Tibial artery (tissue), 4 donors: Measurements from ENCODE around the gene POU2F2.
A peak's percentile ranks its signal among the peaks of the same experiment; 100 is the strongest.

Experiments
- DNase-seq, 2 donors: peaks; one replicate each; pipeline ENCODE4 v3.0.0-alpha.2; 2019
- H3K27ac ChIP-seq, 2 donors: fragments of 200-600 bp; sonication (generic) in 1 of 2; 1 replicate in 1 of 2; 2 replicates in 1 of 2; pipeline ENCODE4 v1.5.1; 2018 to 2019; ENCODE audit warnings: mild to moderate bottlenecking in 1 of 2
- H3K27me3 ChIP-seq, 2 donors: fragments of 200-600 bp; sonication (generic) in 1 of 2; one replicate each; pipeline versions ENCODE4 v1.5.1 to v1.6.0; 2016 to 2019
- H3K36me3 ChIP-seq, 3 donors: fragments of 200-600 bp; sonication (generic) in 2 of 3; one replicate each; pipeline ENCODE4 v1.5.1; 2016 to 2019; ENCODE audit warnings: mild to moderate bottlenecking in 2 of 3
- H3K4me1 ChIP-seq, 4 donors: fragments of 200-600 bp; sonication (generic) in 2 of 4; 1 replicate in 3 of 4; 2 replicates in 1 of 4; pipeline ENCODE4 v1.5.1; 2016 to 2019
- H3K4me3 ChIP-seq, 2 donors: fragments of 200-600 bp; sonication (generic) in 1 of 2; 1 replicate in 1 of 2; 2 replicates in 1 of 2; pipeline ENCODE4 v1.5.1; 2018 to 2019; ENCODE audit warnings: mild to moderate bottlenecking in 2 of 2
- H3K9me3 ChIP-seq, 3 donors: fragments of 200-600 bp; sonication (generic) in 1 of 3; one replicate each; pipeline ENCODE4 v1.5.1; 2016 to 2019
- intact Hi-C: fragments of 100-400 bp; cut with DNase I; formaldehyde crosslinking; loops from one replicate; pipeline ENCODE4 v1.15.0; 2023; ENCODE audit warnings: low total_unique reads
- TF ChIP-seq, protein P1 (sequence below), 2 experiments: fragments of 200-600 bp in 1 of 2; fragments of 450-650 bp in 1 of 2; IDR thresholded peaks; one replicate each; pipeline ENCODE4 v1.5.1; 2017 to 2019; ENCODE audit warnings: antibody characterized with exemption in 2 of 2, mild to moderate bottlenecking in 1 of 2, moderate library complexity in 1 of 2

The POU2F2 gene

DNA sequence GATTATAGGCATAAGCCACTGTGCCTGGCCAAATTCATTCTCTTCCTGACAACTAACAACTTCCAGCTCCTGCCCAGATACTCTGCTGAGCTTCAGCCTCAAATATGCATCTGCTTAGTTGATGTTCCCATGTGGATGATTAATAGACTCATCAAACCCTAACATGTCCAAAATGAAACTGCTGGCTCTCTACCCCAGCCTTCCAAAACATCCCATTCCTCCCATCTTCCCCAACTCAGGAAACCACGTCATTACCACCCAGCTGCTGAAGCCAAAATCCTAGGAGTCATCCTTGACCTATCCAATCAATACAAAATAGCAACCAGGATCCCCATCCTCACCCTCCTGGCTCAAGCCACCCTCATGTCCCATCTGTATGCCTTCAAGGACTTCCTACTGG, 20.9 kb downstream of the POU2F2 start:
- Histone ChIP-seq H3K9me3 (no peaks in the 10 kb centered on the region), H3K4me1 (peaks cover 0 to 14% (median 4%) of the 10 kb centered on the region in 4 donors), H3K36me3 (peaks cover 0 to 2% (median 0%) of the 10 kb centered on the region in 3 donors), H3K27me3 (peaks cover 0 to 1% of the 10 kb centered on the region in 2 donors), H3K27ac (no peak overlapping the region), H3K4me3 (no peak overlapping the region)
- intact Hi-C loops = no loop called here
- TF ChIP-seq, protein P1, sequence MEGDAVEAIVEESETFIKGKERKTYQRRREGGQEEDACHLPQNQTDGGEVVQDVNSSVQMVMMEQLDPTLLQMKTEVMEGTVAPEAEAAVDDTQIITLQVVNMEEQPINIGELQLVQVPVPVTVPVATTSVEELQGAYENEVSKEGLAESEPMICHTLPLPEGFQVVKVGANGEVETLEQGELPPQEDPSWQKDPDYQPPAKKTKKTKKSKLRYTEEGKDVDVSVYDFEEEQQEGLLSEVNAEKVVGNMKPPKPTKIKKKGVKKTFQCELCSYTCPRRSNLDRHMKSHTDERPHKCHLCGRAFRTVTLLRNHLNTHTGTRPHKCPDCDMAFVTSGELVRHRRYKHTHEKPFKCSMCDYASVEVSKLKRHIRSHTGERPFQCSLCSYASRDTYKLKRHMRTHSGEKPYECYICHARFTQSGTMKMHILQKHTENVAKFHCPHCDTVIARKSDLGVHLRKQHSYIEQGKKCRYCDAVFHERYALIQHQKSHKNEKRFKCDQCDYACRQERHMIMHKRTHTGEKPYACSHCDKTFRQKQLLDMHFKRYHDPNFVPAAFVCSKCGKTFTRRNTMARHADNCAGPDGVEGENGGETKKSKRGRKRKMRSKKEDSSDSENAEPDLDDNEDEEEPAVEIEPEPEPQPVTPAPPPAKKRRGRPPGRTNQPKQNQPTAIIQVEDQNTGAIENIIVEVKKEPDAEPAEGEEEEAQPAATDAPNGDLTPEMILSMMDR (IDR thresholded peaks at IDR 0.05) = no peak
- no peak for DNase-seq

DNA sequence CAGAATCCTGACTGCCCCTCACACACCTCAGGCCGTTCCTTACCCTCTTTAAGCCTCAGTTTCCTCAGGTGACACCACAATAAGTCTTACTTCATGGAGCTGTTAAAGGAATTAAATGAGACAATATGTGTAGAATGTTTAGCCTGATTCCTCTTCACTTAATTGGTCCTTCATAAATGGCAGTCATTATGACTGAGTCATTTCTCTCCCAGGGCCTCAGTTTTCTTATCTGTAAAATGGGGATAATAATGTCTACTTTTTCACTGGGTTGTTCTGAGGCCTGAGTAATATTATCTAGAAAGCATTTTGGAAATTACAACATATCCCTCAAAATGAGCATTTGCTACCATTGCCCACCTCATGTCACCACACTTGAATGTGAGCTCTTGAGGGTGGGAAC, 21.6 kb downstream of the POU2F2 start:
- Histone ChIP-seq H3K27me3 (peaks cover 0 to 4% of the 10 kb centered on the region in 2 donors), H3K9me3 (no peaks in the 10 kb centered on the region), H3K27ac (no peak overlapping the region), H3K4me3 (no peak overlapping the region), H3K4me1 (peaks cover 0 to 14% (median 4%) of the 10 kb centered on the region in 4 donors), H3K36me3 (no peaks in the 10 kb centered on the region)
- no peak for DNase-seq
- intact Hi-C loops = no loop called here
- TF ChIP-seq, protein P1 (IDR thresholded peaks at IDR 0.05) = no peak

DNA sequence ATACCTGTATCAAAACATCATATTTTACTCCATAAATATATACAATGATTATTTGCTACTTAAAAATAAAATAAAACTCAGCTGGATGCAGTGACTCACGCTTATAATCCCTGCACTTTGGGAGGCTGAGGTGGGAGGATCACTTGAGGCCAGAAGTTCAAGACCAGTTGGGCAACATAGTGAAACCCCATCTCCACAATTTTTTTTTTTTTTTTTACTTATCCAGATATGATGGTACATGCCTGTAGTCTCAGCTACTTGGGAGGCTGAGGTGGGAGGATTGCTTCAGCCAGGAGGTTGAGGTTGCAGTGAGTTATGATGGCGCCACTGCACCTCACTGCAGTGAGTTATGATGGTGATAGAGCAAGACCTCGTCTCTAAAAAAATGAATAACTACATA, 22.4 kb downstream of the POU2F2 start:
- H3K27ac ChIP-seq = no peak overlapping the region
- no peaks in the 10 kb centered on the region for H3K36me3 ChIP-seq
- H3K4me1 ChIP-seq = peaks cover 0 to 14% (median 4%) of the 10 kb centered on the region in 4 donors
- intact Hi-C loops = no loop called here
- TF ChIP-seq, protein P1 (IDR thresholded peaks at IDR 0.05) = no peak
- peaks cover 0 to 4% of the 10 kb centered on the region in 2 donors for H3K27me3 ChIP-seq
- no peak overlapping the region for H3K4me3 ChIP-seq
- no peak for DNase-seq
- no peaks in the 10 kb centered on the region for H3K9me3 ChIP-seq

DNA sequence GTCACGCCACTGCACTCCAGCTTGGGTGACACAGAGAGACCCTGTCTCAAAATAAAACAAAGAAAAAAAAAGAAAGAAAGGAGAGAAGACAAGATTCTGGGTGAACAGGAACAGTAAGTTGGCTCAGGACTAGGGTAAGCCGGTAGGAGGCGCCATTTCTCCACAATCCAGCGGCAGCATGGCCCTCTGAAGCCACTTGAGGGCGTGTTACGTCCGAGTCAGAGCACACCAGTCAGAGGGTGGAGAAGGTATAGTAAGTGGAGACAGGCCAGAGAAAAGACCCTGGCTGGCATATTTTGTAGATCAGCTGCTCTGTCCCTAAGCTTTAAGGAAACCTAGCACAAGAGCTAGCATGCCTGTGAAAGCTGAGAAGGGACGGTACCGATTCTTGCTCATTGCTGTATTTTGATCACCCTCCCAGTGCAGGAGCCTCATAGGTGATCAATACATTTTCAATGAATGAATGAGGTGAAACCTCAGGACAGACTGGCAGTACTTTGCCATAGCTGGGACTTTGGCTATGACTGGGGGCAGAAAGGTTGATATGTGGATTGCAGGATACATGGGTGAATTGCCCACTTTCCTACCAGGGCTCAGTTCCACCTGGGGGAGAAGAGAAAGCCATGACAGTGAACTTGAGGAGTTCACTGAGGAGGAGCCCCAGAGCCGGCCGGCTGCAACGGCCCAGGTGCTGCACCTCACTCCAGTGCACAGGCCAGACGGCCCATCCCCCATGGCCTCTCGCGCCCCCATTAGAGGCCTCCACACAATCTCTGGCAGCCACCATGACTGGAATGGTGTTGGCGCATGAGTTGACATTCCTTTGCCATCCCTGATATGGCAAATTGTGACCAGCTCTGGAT, 23.5 kb downstream of the POU2F2 start:
- H3K27me3 ChIP-seq = peaks cover 0 to 4% of the 10 kb centered on the region in 2 donors
- intact Hi-C loops = no loop called here
- no peaks in the 10 kb centered on the region for H3K9me3 ChIP-seq
- peak; percentile 75 to 77 for DNase-seq
- H3K36me3 ChIP-seq = no peaks in the 10 kb centered on the region
- H3K4me3 ChIP-seq = no peak overlapping the region
- peaks cover 0 to 6% (median under 1%) of the 10 kb centered on the region in 4 donors for H3K4me1 ChIP-seq
- TF ChIP-seq, protein P1 (IDR thresholded peaks at IDR 0.05) = peak; percentile 77 to 78
- no peak overlapping the region for H3K27ac ChIP-seq

DNA sequence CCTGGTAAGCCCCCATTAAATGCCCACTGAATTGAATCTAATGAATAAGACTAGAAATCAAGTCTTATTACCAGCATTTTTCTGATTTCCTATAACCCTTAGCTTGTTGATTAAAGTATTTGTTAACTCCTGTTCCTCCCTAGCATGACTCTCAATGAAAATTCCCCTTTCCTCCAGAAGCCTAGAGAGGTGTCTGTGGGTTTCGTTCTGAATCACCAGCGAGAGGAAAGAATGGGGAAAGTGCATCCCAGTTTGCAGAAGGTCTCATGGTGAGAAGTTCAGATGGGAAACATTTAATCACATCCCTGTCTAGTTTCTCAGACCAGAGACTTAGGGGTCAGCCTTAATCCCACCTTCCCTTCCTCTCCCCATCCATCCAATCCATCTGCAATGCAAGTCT, 26.9 kb downstream of the POU2F2 start:
- TF ChIP-seq, protein P1 (IDR thresholded peaks at IDR 0.05) = no peak
- Histone ChIP-seq H3K4me3 (no peak overlapping the region), H3K4me1 (no peaks in the 10 kb centered on the region), H3K36me3 (no peaks in the 10 kb centered on the region), H3K27ac (no peak overlapping the region), H3K27me3 (peaks cover 0 to 4% of the 10 kb centered on the region in 2 donors), H3K9me3 (no peaks in the 10 kb centered on the region)
- intact Hi-C loops = no loop called here
- DNase-seq = no peak
